Body of pancreas (tissue), 4 donors: ENCODE measurements around the gene PTPRD. TPM values are rescaled to one million over a fixed set of nuclear protein-coding genes. Genes with fewer than 3 reads are reported as not detected.

Source experiments
- ATAC-seq: fragments of 150-250 bp; one replicate; pipeline ENCODE4 v1.9.1; 2016
- DNase-seq, 4 donors: peaks; one replicate each; pipeline ENCODE4 v3.0.0-alpha.2; 2019
- H3K27ac ChIP-seq, 4 donors: fragments of 200-600 bp; sonication (generic); 1 replicate in 3 of 4; 2 replicates in 1 of 4; pipeline versions ENCODE4 v1.5.1 to v1.6.1; 2016 to 2019; ENCODE audit warnings: mild to moderate bottlenecking in 1 of 4, mixed read lengths in 1 of 4, moderate library complexity in 1 of 4
- H3K27me3 ChIP-seq, 2 donors: fragments of 200-600 bp; sonication (generic); one replicate each; pipeline ENCODE4 v1.6.0; 2016; ENCODE audit warnings: mild to moderate bottlenecking in 1 of 2
- H3K36me3 ChIP-seq, 2 donors: fragments of 200-600 bp; sonication (generic); replicated peaks in 1 of 2; 2 replicates each; pipeline ENCODE4 v1.5.1; 2016; ENCODE audit warnings: low read depth in 2 of 2; ENCODE audit not compliant: insufficient read depth in 1 of 2
- H3K4me1 ChIP-seq: fragments of 200-600 bp; sonication (generic); one replicate; pipeline ENCODE4 v1.6.0; 2016
- H3K4me3 ChIP-seq, 2 donors: fragments of 200-600 bp; sonication (generic); 1 replicate in 1 of 2; 2 replicates in 1 of 2; pipeline ENCODE4 v1.5.1; 2016 to 2019
- H3K9me3 ChIP-seq, 3 donors: fragments of 200-600 bp; sonication (generic); 1 replicate in 2 of 3; 2 replicates in 1 of 3; pipeline ENCODE4 v1.5.1; 2016
- POLR2A ChIP-seq, 3 donors: fragments of 450-650 bp; IDR thresholded peaks; one replicate each; pipeline ENCODE4 v1.6.1; 2016; ENCODE audit warnings: antibody characterized with exemption in 3 of 3, mild to moderate bottlenecking in 2 of 3
- WGBS, 2 donors: methylation state at CpG; one replicate each; pipeline ENCODE4 v1.1.5; 2017; 5-methylcytosine and 5-hydroxymethylcytosine counted together
- intact Hi-C: fragments of 100-400 bp; cut with DNase I; formaldehyde crosslinking; loops from one replicate; pipeline ENCODE4 v1.15.1; 2023
- total RNA-seq, 2 donors: library from RNA; depleted of rRNA; stranded (reverse); fragments of >200 nt; gene quantifications; one replicate each; pipeline ENCODE4 v1.1.0, GENCODE V29; 2016
- TF ChIP-seq, protein P1 (sequence below), 7 experiments: fragments of 450-650 bp in 4 of 7; fragments of 200-600 bp in 3 of 7; sonication (generic) in 3 of 7; IDR thresholded peaks; one replicate each; pipeline ENCODE4 v1.5.1; 2016 to 2019; ENCODE audit warnings: antibody characterized with exemption in 7 of 7

The PTPRD gene
- total RNA-seq, 2 donors from 2014 or later: 4.3 to 4.9 TPM

DNA sequence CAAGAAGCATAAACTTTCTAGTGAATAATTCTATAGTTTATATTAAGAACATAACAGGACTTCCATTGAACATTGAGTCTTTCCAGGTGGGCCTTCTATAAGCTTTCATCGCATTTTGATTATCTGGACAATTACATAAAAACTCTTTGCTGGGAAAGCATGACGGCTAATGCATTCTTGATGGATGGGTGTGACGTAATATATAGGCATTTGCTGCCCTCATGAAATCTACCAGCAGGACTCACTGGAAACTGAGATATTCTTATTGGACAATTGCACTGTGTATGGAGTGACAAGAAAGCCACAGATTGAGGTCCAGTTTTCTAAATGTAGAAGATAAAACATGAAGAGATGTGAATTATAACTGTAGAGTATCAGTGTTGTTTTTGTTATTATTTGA is 15.0 kb downstream of the PTPRD start:
- no peak overlapping the region for H3K27ac ChIP-seq
- no peaks in the 10 kb centered on the region for H3K4me1 ChIP-seq
- H3K4me3 ChIP-seq: no peak overlapping the region
- no peak for DNase-seq
- ATAC-seq: no peak
- no peak for TF ChIP-seq POLR2A (IDR thresholded peaks at IDR 0.05)
- TF ChIP-seq, protein P1, sequence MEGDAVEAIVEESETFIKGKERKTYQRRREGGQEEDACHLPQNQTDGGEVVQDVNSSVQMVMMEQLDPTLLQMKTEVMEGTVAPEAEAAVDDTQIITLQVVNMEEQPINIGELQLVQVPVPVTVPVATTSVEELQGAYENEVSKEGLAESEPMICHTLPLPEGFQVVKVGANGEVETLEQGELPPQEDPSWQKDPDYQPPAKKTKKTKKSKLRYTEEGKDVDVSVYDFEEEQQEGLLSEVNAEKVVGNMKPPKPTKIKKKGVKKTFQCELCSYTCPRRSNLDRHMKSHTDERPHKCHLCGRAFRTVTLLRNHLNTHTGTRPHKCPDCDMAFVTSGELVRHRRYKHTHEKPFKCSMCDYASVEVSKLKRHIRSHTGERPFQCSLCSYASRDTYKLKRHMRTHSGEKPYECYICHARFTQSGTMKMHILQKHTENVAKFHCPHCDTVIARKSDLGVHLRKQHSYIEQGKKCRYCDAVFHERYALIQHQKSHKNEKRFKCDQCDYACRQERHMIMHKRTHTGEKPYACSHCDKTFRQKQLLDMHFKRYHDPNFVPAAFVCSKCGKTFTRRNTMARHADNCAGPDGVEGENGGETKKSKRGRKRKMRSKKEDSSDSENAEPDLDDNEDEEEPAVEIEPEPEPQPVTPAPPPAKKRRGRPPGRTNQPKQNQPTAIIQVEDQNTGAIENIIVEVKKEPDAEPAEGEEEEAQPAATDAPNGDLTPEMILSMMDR (IDR thresholded peaks at IDR 0.05): no peak
- no peaks in the 10 kb centered on the region for H3K9me3 ChIP-seq
- intact Hi-C loops: no loop called here
- 44 to 63% methylated on average over 3 of the region's 3 CpGs for WGBS, 2 donors
- H3K36me3 ChIP-seq: no peaks in the 10 kb centered on the region
- H3K27me3 ChIP-seq: no peaks in the 10 kb centered on the region

DNA sequence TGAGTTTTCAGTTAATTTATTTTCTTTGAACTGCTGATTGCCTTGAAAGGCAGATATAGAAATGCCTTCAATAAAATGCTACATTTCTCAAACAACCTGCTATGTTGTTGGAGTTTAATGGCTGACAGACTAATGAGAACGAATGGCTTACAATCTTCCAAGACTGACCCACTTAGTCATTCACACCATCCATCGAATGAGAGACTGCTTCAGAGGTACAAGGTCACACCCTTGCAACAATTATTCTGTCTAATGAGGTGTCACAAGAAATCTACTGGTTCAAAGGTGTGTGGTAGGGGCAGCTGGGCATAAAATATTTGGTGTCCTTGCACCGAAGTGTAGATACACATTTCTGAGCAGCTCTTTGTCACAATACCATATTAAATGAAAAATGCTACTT is 18.3 kb downstream of the PTPRD start:
- ATAC-seq: no peak
- no peaks in the 10 kb centered on the region for H3K27me3 ChIP-seq
- no peaks in the 10 kb centered on the region for H3K4me1 ChIP-seq
- DNase-seq: no peak
- no peaks in the 10 kb centered on the region for H3K36me3 ChIP-seq
- intact Hi-C loops: no loop called here
- H3K9me3 ChIP-seq: no peaks in the 10 kb centered on the region
- H3K4me3 ChIP-seq: no peak overlapping the region
- TF ChIP-seq, protein P1 (IDR thresholded peaks at IDR 0.05): no peak
- TF ChIP-seq POLR2A (IDR thresholded peaks at IDR 0.05): no peak
- WGBS, 2 donors: 14 to 21% methylated on average over 3 of the region's 3 CpGs
- H3K27ac ChIP-seq: no peak overlapping the region

DNA sequence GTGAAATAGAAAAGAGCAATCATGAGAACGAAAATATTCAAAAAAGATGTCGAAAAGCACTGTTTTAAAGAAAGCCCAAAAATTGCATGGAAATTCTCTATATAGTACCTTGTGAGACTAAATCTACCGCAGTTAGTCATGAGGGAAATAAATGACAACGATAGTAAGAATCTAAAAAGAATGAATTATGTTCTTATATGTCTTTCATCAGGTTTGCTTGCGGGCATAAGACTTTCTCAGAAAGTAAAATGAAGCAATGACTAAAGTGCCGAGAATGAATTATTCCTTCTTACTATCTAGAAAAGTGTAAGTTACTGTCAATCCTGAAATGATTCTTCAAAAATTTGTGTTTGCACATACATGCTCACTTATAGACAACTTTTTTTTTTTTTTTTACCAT is 26.4 kb downstream of the PTPRD start:
- no peaks in the 10 kb centered on the region for H3K4me1 ChIP-seq
- WGBS, 2 donors: 69 to 74% methylated on average over 6 of the region's 6 CpGs
- no peak overlapping the region for H3K27ac ChIP-seq
- TF ChIP-seq, protein P1 (IDR thresholded peaks at IDR 0.05): no peak
- TF ChIP-seq POLR2A (IDR thresholded peaks at IDR 0.05): no peak
- no peak for ATAC-seq
- no peak overlapping the region for H3K4me3 ChIP-seq
- no peaks in the 10 kb centered on the region for H3K36me3 ChIP-seq
- H3K9me3 ChIP-seq: no peaks in the 10 kb centered on the region
- no peak for DNase-seq
- intact Hi-C loops: no loop called here
- no peaks in the 10 kb centered on the region for H3K27me3 ChIP-seq

DNA sequence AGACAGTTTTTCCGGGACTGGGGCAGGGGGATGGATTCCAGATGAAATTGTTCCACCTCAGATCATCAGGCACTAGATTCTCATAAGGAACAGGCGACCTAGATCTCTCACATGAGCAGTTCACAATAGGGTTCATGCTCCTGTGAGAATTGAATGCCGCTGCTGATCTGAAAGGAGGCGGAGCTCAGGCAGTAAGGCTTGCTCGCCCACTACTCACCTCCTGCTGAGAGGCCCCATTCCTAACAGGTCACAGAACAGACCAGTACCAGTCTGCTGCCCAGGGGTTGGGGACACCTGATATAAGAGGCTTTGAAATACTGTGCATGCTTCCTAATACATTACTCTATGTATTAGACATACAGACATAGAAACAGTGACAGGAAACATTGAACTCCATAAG is 41.1 kb downstream of the PTPRD start:
- H3K4me3 ChIP-seq: no peak overlapping the region
- intact Hi-C loops: no loop called here
- H3K4me1 ChIP-seq: no peaks in the 10 kb centered on the region
- DNase-seq: no peak
- TF ChIP-seq, protein P1 (IDR thresholded peaks at IDR 0.05): no peak
- no peak for TF ChIP-seq POLR2A (IDR thresholded peaks at IDR 0.05)
- H3K36me3 ChIP-seq: no peaks in the 10 kb centered on the region
- no peak overlapping the region for H3K27ac ChIP-seq
- no peaks in the 10 kb centered on the region for H3K27me3 ChIP-seq
- ATAC-seq: no peak
- no peaks in the 10 kb centered on the region for H3K9me3 ChIP-seq
- 59 to 74% methylated on average over 3 to 5 of the region's 5 CpGs for WGBS, 2 donors

DNA sequence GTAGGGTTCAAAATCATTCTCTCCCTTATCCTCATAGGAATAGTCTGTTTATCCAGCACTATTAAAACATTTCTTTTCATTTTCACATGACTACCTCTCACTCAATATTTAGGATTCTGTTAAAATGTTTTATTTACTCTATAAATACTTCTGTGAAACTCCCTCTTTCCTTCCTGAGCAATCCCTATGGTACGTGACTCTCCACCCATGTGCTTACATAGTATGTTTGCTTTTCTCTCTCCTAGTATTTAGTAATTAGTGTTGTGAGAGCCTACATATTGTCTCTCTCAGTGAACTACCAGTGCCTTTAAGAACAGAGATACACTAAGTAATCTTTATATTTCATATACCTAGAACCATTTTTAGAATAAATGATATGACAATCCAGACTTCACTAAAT is 46.0 kb downstream of the PTPRD start:
- Histone ChIP-seq H3K27ac (no peak overlapping the region), H3K9me3 (no peaks in the 10 kb centered on the region), H3K27me3 (no peaks in the 10 kb centered on the region), H3K36me3 (no peaks in the 10 kb centered on the region), H3K4me3 (no peak overlapping the region), H3K4me1 (no peaks in the 10 kb centered on the region)
- WGBS, 2 donors: 31 to 36% methylated on average over 1 of the region's 1 CpG
- ATAC-seq (no peak), DNase-seq (no peak)
- intact Hi-C loops: no loop called here
- TF ChIP-seq, protein P1 (IDR thresholded peaks at IDR 0.05): no peak
- no peak for TF ChIP-seq POLR2A (IDR thresholded peaks at IDR 0.05)
